Prostate gland (tissue), 2 donors: ENCODE data around the gene VPS13D. TPM values are rescaled to one million over a fixed set of nuclear protein-coding genes. Genes with fewer than 3 reads are reported as not detected.

ENCODE experiments used
- DNase-seq: peaks from one replicate; pipeline ENCODE4 v3.0.0-alpha.2; 2019; ENCODE audit warnings: low spot score
- H3K27ac ChIP-seq, 2 donors: fragments of 200-600 bp; sonication (generic); 2 replicates each; pipeline ENCODE4 v1.5.1; 2017 to 2019
- H3K27me3 ChIP-seq: fragments of 200-600 bp; sonication (generic); replicated peaks from 2 replicates; pipeline ENCODE4 v1.5.1; 2019; ENCODE audit not compliant: insufficient read depth
- H3K36me3 ChIP-seq, 2 donors: fragments of 200-600 bp; sonication (generic); 1 replicate in 1 of 2; 2 replicates in 1 of 2; pipeline versions ENCODE4 v1.5.1 to v1.8.1; 2017 to 2019
- H3K4me1 ChIP-seq: fragments of 200-600 bp; sonication (generic); replicated peaks from 2 replicates; pipeline ENCODE4 v1.5.1; 2019
- H3K4me3 ChIP-seq, 2 donors: fragments of 200-600 bp; sonication (generic); 2 replicates each; pipeline ENCODE4 v1.5.1; 2017 to 2019
- H3K9me3 ChIP-seq: fragments of 200-600 bp; sonication (generic); 2 replicates; pipeline ENCODE4 v1.5.1; 2017
- POLR2A ChIP-seq: fragments of 450-650 bp; IDR thresholded peaks from one replicate; pipeline ENCODE4 v1.6.1; 2016; ENCODE audit warnings: antibody characterized with exemption, mild to moderate bottlenecking
- POLR2AphosphoS5 ChIP-seq: sonication (generic); formaldehyde crosslinking; IDR thresholded peaks from one replicate; pipeline ENCODE4 v1.6.1; 2017; ENCODE audit warnings: antibody characterized with exemption
- WGBS: methylation state at CpG from one replicate; pipeline ENCODE4 v1.1.5; 2018; 5-methylcytosine and 5-hydroxymethylcytosine counted together
- intact Hi-C: fragments of 100-400 bp; cut with DNase I; formaldehyde crosslinking; loops from one replicate; pipeline ENCODE4 v1.14.2; 2022
- total RNA-seq, 2 donors: library from RNA; depleted of rRNA; stranded (reverse); fragments of >200 nt; gene quantifications; one replicate each; pipeline ENCODE4 v1.1.0, GENCODE V29; 2016
- TF ChIP-seq, protein P1 (sequence below), 4 experiments: fragments of 200-600 bp in 2 of 4; fragments of 450-650 bp in 2 of 4; sonication (generic) in 2 of 4; IDR thresholded peaks; 1 replicate in 3 of 4; 2 replicates in 1 of 4; pipeline ENCODE4 v1.5.1; 2016 to 2019; ENCODE audit warnings: antibody characterized with exemption in 4 of 4, mild to moderate bottlenecking in 2 of 4, moderate library complexity in 2 of 4

Gene VPS13D
- total RNA-seq, 2 donors from 2014 or later = 60.7 to 80.8 TPM

DNA sequence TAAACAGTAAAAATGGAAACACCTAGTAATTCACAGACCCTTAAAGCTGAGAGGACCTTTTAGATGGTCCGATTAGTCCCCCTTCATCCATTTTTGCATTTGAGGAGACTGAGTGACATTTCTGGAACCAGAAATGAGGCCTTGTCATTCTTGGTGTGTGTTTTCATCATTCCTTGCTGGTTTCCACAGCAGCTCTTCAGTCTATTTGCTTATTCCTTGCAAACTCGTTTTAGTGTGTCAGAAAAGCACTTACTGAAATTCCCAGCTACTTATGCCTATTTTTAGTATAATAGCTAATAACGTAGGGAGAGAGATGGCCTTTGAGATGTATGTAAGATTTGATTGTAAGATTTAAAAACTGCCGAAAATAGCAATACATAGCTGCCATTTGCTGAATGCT is 70.9 kb downstream of the VPS13D start:
- 85% methylated on average over 4 of the region's 4 CpGs for WGBS
- no peaks in the 10 kb centered on the region for H3K27me3 ChIP-seq
- H3K27ac ChIP-seq = no peak overlapping the region
- TF ChIP-seq, protein P1, sequence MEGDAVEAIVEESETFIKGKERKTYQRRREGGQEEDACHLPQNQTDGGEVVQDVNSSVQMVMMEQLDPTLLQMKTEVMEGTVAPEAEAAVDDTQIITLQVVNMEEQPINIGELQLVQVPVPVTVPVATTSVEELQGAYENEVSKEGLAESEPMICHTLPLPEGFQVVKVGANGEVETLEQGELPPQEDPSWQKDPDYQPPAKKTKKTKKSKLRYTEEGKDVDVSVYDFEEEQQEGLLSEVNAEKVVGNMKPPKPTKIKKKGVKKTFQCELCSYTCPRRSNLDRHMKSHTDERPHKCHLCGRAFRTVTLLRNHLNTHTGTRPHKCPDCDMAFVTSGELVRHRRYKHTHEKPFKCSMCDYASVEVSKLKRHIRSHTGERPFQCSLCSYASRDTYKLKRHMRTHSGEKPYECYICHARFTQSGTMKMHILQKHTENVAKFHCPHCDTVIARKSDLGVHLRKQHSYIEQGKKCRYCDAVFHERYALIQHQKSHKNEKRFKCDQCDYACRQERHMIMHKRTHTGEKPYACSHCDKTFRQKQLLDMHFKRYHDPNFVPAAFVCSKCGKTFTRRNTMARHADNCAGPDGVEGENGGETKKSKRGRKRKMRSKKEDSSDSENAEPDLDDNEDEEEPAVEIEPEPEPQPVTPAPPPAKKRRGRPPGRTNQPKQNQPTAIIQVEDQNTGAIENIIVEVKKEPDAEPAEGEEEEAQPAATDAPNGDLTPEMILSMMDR (IDR thresholded peaks at IDR 0.05) = no peak
- TF ChIP-seq POLR2AphosphoS5 = no peak
- no peak for TF ChIP-seq POLR2A
- no peaks in the 10 kb centered on the region for H3K36me3 ChIP-seq
- H3K9me3 ChIP-seq = no peaks in the 10 kb centered on the region
- no peaks in the 10 kb centered on the region for H3K4me1 ChIP-seq
- intact Hi-C loops = no loop called here
- H3K4me3 ChIP-seq = no peak overlapping the region
- no peak for DNase-seq

DNA sequence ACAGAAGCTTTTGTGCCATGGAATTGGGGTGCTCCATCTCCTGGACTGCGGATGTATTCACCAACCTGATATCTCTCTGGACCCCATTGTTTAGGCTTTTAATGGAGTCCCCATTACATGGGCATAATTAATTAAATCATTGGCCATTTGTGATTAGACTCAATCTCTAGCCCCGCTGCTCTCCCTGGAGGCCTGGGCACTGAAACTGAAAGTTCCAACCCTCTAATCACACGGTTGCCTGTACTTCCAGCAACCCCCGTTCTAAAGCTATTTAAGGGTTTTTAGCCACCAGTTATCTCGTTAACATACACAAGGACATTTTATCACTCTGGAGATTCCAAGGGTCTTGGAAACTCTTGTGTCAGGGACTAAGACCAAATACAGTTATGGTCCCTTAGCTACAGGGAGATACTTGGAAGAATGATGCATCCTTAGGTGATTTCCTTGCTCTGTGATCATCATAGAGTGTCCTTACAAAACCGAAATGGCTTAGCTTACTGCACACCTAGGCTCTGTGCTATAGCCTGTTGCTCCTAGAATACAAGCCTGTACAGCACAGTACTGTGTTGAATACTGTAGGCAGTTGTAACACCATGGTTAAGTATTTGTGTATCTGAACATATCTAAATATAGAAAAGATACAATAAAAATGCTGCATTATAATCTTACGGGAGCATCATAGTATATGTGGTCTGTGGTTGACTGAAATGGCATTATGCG is 71.8 kb downstream of the VPS13D start:
- DNase-seq = no peak
- TF ChIP-seq, protein P1 (IDR thresholded peaks at IDR 0.05) = no peak
- Histone ChIP-seq H3K36me3 (no peaks in the 10 kb centered on the region), H3K4me3 (no peak overlapping the region), H3K4me1 (no peaks in the 10 kb centered on the region), H3K27ac (no peak overlapping the region), H3K27me3 (no peaks in the 10 kb centered on the region), H3K9me3 (no peaks in the 10 kb centered on the region)
- whole genome bisulfite sequencing = 84% methylated on average over 8 of the region's 8 CpGs
- intact Hi-C loops = no loop called here

DNA sequence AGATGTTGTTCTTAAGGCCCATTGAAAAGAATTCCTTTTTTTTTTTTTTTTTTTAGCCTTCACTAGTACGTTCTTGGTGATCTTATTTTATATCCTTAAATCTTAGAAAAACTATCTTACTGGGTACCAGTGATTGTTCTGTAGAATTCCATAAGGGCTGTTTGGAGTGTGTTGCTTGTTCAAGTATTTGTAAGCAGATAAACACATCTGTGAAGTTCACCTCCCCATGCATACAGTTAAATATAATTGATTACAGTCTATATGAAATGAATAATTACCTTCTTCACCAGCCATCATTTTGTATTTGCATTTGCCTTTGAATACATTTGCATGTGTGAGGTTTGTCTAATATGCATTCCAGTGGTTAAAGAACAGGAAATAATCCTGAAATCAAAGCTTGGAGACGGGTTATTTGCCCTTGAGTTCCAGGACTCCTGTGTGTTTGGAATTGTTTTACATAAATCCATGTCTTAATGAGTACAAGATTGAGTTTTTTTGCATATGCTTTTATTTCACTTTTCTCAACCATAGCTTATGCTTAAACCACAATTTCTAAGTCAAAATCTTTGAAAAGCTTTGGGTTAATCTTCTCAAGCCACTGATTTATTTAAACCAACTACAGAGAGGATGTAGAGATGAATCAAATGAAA is 73.1 kb downstream of the VPS13D start:
- no peaks in the 10 kb centered on the region for H3K4me1 ChIP-seq
- no peak overlapping the region for H3K27ac ChIP-seq
- DNase-seq = no peak
- H3K4me3 ChIP-seq = no peak overlapping the region
- intact Hi-C loops = no loop called here
- WGBS = 80% methylated on average over 2 of the region's 2 CpGs
- H3K27me3 ChIP-seq = no peaks in the 10 kb centered on the region
- no peaks in the 10 kb centered on the region for H3K36me3 ChIP-seq
- H3K9me3 ChIP-seq = no peaks in the 10 kb centered on the region
- TF ChIP-seq, protein P1 (IDR thresholded peaks at IDR 0.05) = no peak
- TF ChIP-seq POLR2A (no peak), POLR2AphosphoS5 (no peak)

DNA sequence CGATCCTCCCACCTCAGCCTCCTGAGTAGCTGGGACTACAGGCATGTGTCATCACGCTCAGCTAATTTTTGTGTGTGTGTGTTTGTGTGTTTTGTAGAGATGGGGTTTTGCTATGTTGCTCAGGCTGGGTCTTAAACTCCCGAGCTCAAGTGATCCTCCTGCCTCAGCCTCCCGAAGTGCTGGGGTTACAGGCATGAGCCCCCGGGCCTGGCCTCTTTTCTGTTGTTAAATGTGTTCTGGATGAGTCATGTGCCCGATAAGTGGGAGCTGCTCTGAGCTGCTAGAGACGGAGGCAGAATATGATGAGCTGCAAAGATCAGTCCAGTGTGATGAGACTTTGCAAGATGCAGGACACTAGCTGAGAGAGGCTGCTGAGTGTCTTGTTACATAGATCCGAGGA is 75.5 kb downstream of the VPS13D start:
- H3K4me3 ChIP-seq = no peak overlapping the region
- H3K9me3 ChIP-seq = no peaks in the 10 kb centered on the region
- whole genome bisulfite sequencing = 67% methylated on average over 8 of the region's 8 CpGs
- TF ChIP-seq POLR2AphosphoS5 = no peak
- TF ChIP-seq POLR2A = no peak
- TF ChIP-seq, protein P1 (IDR thresholded peaks at IDR 0.05) = no peak
- H3K27me3 ChIP-seq = no peaks in the 10 kb centered on the region
- H3K4me1 ChIP-seq = peaks cover 8% of the 10 kb centered on the region
- DNase-seq = no peak
- intact Hi-C loops = no loop called here
- no peaks in the 10 kb centered on the region for H3K36me3 ChIP-seq
- H3K27ac ChIP-seq = no peak overlapping the region
